DOHH2 (cell line): ENCODE data around the gene MORN5.

ENCODE experiments used
- H3F3A ChIP-seq: fragments of 200-600 bp; sonication (generic), shearing (Covaris generic); 2 replicates; pipeline ENCODE4 v1.6.0; 2016; ENCODE audit warnings: antibody characterized with exemption, mild to moderate bottlenecking; ENCODE audit not compliant: control insufficient read depth, insufficient read depth
- H3K27ac ChIP-seq: fragments of 200-600 bp; sonication (generic); 2 replicates; pipeline ENCODE4 v1.5.1; 2014; ENCODE audit warnings: low read depth, mild to moderate bottlenecking, low read length, moderate library complexity
- H3K27me3 ChIP-seq: fragments of 200-600 bp; sonication (generic); 2 replicates; pipeline ENCODE4 v1.6.1; 2014; ENCODE audit warnings: mild to moderate bottlenecking, low read length, mixed read lengths; ENCODE audit not compliant: control insufficient read depth
- H3K36me3 ChIP-seq: fragments of 200-600 bp; sonication (generic); 2 replicates; pipeline ENCODE4 v1.6.1; 2014; ENCODE audit warnings: mild to moderate bottlenecking, low read length, moderate library complexity, mixed read lengths; ENCODE audit not compliant: control insufficient read depth
- H3K4me1 ChIP-seq: fragments of 200-600 bp; sonication (generic); 2 replicates; pipeline ENCODE4 v1.6.1; 2014; ENCODE audit warnings: mild to moderate bottlenecking, low read length, mixed read lengths; ENCODE audit not compliant: control insufficient read depth
- H3K4me2 ChIP-seq: fragments of 200-600 bp; sonication (generic); 2 replicates; pipeline ENCODE4 v1.6.0; 2014; ENCODE audit warnings: mild to moderate bottlenecking, low read length, moderate library complexity
- H3K4me3 ChIP-seq: fragments of 200-600 bp; sonication (generic); 2 replicates; pipeline ENCODE4 v1.5.1; 2014; ENCODE audit warnings: mild to moderate bottlenecking, low read length, mixed read lengths
- H3K79me2 ChIP-seq: fragments of 200-600 bp; sonication (generic); 2 replicates; pipeline ENCODE4 v1.6.1; 2014; ENCODE audit warnings: mild to moderate bottlenecking, low read length, mixed read lengths; ENCODE audit not compliant: control insufficient read depth
- H3K9me2 ChIP-seq: fragments of 200-600 bp; sonication (generic); replicated peaks from 2 replicates; pipeline ENCODE4 v1.6.1; 2014; ENCODE audit warnings: mild to moderate bottlenecking, low read length, mixed read lengths; ENCODE audit not compliant: control insufficient read depth
- H3K9me3 ChIP-seq: fragments of 200-600 bp; sonication (generic); 2 replicates; pipeline ENCODE4 v1.6.1; 2014; ENCODE audit warnings: antibody characterized with exemption, low read length, mixed read lengths; ENCODE audit not compliant: control insufficient read depth, insufficient read depth
- H4K20me1 ChIP-seq: fragments of 200-600 bp; sonication (generic); 2 replicates; pipeline ENCODE4 v1.6.0; 2014; ENCODE audit warnings: low read depth, mild to moderate bottlenecking, antibody characterized with exemption, low read length, moderate library complexity; ENCODE audit not compliant: control insufficient read depth, insufficient read depth
- EZH2phosphoT487 ChIP-seq: fragments of 200-600 bp; sonication (generic); IDR thresholded peaks from 2 replicates; pipeline ENCODE4 v1.6.1; 2017; ENCODE audit warnings: borderline replicate concordance, mild to moderate bottlenecking, antibody characterized with exemption, low read length, moderate library complexity, mixed read lengths
- TF ChIP-seq, protein P1 (sequence below): fragments of 200-600 bp; sonication (generic); IDR thresholded peaks from one replicate; pipeline ENCODE4 v1.5.1; 2014; ENCODE audit warnings: antibody characterized with exemption, mild to moderate bottlenecking, low read depth, low read length; ENCODE audit not compliant: poor library complexity, severe bottlenecking

MORN5 gene

DNA sequence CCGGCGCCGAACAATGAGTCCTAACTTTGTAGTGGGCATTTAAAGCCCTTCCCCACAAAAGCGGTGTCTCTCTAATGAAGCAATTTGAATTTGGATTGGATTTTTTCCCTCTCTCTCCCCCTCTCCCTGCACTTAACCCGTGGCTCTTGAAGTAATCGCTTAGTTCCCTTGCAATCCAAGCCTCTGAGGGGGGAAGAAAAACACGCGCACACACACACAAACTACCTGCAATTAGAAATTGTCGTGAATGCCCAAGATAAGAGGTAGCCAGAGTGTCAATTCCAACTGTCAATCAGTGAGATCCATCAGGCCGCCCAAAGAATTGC lies 67.8 kb downstream of the MORN5 start:
- Histone ChIP-seq H3K4me1 (no peaks in the 10 kb centered on the region), H4K20me1 (no peaks in the 10 kb centered on the region), H3F3A (no peaks in the 10 kb centered on the region), H3K79me2 (no peaks in the 10 kb centered on the region), H3K9me2 (no peaks in the 10 kb centered on the region), H3K27me3 (peaks cover 22% of the 10 kb centered on the region), H3K4me2 (no peak overlapping the region), H3K36me3 (no peaks in the 10 kb centered on the region), H3K9me3 (no peaks in the 10 kb centered on the region), H3K4me3 (no peak overlapping the region), H3K27ac (no peak overlapping the region)
- TF ChIP-seq, protein P1, sequence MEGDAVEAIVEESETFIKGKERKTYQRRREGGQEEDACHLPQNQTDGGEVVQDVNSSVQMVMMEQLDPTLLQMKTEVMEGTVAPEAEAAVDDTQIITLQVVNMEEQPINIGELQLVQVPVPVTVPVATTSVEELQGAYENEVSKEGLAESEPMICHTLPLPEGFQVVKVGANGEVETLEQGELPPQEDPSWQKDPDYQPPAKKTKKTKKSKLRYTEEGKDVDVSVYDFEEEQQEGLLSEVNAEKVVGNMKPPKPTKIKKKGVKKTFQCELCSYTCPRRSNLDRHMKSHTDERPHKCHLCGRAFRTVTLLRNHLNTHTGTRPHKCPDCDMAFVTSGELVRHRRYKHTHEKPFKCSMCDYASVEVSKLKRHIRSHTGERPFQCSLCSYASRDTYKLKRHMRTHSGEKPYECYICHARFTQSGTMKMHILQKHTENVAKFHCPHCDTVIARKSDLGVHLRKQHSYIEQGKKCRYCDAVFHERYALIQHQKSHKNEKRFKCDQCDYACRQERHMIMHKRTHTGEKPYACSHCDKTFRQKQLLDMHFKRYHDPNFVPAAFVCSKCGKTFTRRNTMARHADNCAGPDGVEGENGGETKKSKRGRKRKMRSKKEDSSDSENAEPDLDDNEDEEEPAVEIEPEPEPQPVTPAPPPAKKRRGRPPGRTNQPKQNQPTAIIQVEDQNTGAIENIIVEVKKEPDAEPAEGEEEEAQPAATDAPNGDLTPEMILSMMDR, result no peak
- no peak for TF ChIP-seq EZH2phosphoT487

DNA sequence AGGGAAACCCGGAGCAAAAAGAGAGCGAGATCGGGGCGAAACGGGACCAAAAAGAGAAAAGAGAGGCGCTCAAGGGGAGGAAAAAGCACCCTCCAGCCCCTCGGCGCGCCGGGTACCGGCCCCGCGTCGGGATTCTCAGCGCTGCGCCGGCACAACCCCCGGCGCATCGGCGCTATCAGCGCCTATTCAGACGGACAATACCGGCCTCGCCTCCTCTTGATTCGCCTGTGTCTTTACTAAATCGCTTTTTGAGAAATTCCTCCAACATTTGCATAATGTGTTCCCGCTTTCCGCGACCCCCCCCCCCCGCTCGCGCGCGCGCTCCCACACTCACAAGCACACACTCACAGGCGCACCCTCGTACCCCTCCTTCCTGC lies 68.5 kb downstream of the MORN5 start:
- Histone ChIP-seq H3K27me3 (peaks cover 22% of the 10 kb centered on the region), H3K36me3 (no peaks in the 10 kb centered on the region), H3K27ac (no peak overlapping the region), H3F3A (no peaks in the 10 kb centered on the region), H3K9me3 (no peaks in the 10 kb centered on the region), H3K9me2 (no peaks in the 10 kb centered on the region), H4K20me1 (no peaks in the 10 kb centered on the region), H3K4me2 (peak overlapping the region; percentile 26; the same call in 1 of the 2 replicates), H3K79me2 (no peaks in the 10 kb centered on the region), H3K4me1 (no peaks in the 10 kb centered on the region), H3K4me3 (no peak overlapping the region)
- no peak for TF ChIP-seq EZH2phosphoT487
- TF ChIP-seq, protein P1, result no peak

DNA sequence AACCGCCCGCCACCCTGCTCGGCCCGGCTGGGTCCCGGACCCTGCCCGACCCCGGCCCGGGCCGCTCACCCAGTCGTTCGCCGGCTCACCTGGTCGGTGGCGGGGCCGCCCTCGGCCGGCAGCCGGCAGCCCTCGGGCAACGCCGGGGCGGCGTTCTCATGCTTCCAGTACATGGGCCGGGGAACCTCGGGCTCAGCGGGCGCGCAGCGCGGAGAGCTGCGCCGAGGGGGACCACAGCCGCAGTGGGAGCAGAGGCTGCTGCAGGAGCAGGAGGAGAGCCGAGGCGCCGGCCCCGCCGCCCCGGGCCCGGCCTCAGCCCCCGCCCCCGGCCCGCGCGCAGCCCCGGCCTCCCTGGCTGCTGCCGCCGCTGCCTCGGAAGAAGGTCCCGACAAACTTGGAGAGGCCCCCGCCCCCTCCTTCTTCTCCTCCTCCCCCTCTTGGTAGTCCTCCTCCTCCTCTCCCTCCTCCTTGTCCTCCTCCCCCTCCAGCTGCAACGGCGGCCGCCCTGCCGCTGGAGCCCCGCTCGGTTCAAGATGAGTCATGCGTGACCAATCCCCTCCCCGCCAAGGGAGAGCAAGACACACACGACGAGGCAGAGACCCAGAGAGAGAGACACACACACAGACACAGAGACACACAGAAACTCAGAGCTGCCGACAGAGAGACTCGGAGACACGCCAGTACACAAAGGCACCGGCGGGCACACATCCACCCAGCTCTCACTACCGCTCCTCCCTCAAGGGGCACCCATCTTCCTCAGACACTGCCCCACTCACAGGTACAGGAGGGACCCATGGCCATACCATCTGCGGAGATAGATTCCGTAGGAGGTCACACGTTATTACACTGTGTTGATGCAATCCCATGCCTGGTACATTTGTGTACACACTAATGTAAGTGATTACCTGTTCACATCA lies 69.1 kb downstream of the MORN5 start, which contains the start of gene LHX6:
Gene LHX6, minus strand, starts transcription at position 390 of the 917 bp plus-strand sequence. Its CDS starts 217 bp downstream, at position 173.
- Histone ChIP-seq H3K36me3 (no peaks in the 10 kb centered on the region), H3K27me3 (peaks cover 22% of the 10 kb centered on the region), H3K9me3 (no peaks in the 10 kb centered on the region), H3K4me1 (no peaks in the 10 kb centered on the region), H3K27ac (no peak within 1 kb of the TSS), H3K4me3 (no peak within 1 kb of the TSS), H3K9me2 (no peaks in the 10 kb centered on the region), H3K79me2 (no peaks in the 10 kb centered on the region), H4K20me1 (no peaks in the 10 kb centered on the region), H3K4me2 (peak within 1 kb of the TSS; percentile 26; the same call in 1 of the 2 replicates), H3F3A (no peaks in the 10 kb centered on the region)
- TF ChIP-seq, protein P1, result no peak
- no peak for TF ChIP-seq EZH2phosphoT487
